ENCODE results near the gene FILIP1L.

FILIP1L gene

DNA sequence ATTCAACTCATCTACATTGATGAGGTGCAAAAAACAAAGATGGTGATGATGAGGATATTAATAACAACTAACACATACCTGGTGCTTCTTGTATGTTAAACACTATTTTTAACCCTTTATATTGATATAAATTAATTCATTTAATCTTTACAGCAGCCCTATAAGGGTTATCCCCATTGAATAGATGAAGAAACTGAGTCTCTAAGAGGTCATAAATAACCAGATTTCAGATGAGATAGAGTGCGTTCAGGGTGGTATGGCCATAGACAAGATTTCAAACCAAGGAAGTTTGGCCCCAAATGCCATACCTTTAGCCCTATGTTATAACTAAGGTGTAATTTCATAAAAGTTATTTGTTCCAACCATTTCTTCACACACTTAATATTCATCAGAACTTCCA, 214.1 kb downstream of the FILIP1L start:
- no peak for DNase-seq

DNA sequence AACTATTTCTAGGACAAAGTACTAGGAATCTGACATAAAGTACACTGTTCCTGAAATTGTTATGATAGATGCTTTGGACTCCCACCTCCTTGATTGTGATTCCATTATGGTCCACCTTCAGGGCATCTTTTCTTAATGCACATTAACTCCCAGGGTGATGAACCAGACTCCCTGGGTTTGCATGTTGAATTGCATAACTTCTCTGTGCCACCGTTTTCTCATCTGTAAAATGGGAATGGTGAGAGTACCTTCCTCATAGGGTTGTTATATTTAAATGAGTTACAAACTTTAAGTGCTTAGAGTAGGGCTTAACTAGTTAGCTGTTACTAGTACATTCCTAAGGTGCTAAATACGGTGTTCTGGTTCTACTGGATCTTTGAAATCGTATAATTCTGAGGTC, 214.7 kb downstream of the FILIP1L start:
- DNase-seq, result no peak

DNA sequence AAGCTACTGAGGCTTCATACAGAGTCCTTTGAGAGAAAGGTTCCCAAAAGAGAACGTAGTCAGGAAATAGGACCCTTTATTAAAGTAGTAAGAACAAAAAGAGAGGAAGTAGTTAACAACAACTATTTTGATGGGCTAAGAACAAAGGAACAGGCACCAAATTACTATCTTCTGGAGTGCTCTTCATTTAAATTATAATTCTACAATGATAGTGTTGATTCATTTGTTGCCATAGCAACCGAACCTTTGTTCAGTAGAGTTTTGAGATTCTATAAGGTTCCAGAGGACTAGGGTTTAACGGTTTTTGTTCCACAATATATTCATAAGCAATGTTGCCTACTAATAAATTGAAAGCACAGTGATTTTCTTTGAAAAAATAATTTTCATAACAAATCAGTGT, 217.8 kb downstream of the FILIP1L start:
- no peak for DNase-seq

DNA sequence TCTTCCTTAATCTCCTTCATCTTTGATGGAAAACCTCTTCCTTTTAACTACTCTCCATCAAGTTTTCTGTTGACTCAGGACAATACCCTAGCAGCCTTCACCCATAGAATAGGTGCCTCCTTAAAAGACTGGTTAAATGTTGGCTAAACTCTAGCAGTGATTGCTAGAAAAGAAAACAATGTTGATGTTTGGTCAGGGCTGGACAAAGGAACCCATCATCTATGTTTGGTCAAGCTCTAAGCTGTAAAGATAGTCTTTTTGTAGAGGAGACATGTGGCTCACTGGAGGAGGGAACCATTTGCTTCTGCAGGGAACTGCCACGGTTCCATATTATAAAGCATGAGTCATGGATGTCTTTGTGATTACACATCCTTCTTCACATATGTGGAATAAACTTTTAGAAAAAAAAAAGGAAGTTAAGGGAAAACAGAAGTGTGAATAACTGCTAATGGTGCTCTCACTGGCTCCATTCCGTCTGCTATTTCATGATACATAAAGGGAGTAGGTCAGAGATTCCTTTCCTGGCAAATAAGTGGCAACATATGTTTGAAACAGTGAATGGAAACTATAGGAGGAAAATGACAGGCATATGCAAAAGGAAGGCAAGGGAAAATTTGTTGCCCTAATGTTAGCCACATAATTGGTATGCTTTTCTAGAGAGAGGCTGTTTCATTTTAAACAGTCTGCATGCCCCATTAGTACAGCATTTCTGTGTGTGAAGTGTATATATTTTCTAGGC, 218.4 kb downstream of the FILIP1L start:
- no peak for DNase-seq

DNA sequence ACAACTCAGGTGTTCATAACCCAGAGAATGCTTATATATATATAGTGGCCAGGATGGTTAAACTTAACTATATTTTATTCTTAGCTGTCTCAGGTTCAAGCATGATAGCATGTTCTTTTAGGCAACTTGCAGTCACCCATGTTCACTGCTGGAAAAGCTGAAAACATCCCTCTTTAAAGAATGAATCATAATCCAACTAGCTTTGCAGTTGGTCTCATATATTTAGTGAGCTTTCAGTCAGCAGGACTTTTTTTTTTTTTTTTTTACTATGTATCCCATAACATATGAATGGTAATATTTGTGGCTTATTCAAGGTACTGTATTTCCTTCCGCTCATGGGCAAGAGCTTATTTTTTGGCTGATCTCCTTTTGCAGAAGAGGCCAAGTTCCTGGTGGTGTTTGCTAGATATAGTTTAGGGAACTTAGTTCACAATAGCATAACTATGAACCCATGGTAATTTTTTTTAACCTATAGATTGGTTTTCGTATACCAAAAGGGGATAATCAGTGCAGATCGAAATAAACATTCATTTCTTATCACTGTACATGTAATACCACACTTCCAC, 219.1 kb downstream of the FILIP1L start:
- DNase-seq, result no peak

DNA sequence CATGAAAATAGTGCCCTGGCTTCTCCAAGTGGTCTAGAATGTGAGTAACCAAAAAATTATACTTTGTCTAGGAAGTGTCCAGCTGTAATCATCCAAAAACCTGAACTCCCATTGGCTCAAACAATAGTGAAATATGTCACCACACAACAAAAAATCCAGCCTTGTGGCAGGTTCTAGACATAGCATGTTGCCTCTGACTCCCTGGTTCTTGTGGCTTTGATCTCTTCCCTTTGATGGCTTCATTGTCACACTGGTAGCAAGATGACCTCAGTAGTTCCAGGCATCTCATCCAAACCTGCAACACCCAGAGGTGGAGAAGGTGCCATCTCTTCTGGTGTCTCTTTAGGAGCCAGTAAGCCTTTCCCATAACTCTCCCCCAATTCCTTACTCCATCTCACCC, 222.0 kb downstream of the FILIP1L start:
- no peak for DNase-seq

DNA sequence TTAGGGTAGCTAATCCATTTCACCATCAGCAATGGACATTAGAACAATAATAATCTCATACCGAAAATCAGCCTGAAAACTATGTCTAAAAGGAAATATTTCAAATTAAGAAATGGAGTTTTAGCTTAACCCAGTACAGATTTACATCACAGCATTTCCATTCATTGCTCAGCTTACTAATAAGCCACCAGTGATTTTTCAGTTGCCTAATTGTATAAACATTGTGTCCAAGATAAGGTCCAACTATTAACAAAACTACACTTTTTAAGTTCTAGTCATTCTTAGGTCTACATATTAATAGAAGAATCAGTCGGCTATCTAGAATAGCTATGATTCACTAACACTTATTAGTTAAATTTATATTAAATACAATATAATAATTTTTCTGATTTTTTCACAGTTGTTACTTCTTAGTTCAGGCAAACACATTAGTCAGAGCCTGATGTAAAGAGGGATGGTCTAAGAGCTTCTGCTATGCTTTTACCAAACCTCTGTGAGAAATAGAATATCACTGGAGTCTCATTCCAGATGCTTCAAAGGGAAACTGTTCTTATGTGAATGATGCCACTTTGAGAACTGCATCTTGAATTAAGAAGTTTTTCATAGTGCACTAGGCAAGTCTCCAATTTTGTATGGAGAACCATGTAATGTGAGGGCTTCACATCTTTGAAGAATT, 222.6 kb downstream of the FILIP1L start:
- DNase-seq, result no peak

DNA sequence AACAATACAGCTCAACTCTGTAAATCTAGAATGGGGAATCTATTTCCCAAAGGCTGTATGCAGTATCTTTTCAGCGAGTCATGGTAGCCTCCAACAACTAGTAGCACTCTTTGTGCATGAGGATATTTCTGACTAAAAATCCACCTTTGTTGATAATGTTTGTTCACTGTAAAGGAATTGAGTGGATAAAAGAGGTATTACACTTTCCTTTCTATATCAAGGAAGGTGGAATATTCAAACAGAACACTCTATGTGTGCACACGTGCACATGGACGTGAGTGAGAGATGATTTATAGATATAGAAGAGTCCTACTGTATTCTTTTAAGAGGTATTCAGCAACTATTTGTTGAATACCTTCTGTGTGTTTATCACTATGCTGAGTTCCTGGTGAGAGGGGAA, 228.4 kb downstream of the FILIP1L start:
- DNase-seq, result no peak

DNA sequence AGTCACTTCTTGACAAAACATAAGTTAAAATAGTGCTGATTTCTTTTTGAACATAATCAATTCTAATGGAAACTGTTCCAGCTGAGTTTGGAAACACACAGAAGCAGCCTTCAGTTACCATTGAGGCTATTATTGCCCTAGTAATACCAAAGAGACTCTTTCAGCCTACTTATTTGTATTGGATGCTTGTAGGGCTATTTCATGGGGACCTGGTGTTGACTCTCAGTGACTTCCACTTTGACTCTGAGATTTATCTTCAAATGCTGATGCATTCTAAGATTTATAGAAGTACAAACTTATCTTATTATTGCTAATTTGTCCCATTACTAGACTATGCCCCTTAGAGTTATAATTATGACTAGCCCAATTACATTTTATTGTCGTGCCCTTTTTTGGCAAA, 229.2 kb downstream of the FILIP1L start:
- no peak for DNase-seq

DNA sequence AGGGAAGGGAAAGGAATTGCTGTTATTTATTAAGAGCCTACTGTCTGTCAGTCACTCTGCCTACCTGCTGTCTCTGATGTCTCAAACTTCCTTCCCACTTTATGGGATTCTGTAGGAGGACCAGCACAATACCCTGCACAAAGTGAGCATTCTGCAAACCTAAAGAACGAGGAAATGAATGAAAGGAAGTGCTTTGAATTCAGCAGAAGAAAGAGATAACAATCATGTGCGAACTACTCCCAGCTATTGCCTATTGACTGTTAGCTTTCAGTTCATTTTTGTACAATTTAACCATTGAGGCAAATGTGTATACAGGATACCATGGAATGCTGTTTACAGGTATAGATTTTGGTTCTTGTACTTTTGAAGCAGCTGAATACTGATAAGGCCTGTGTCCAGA, 229.8 kb downstream of the FILIP1L start:
- DNase-seq, result no peak

DNA sequence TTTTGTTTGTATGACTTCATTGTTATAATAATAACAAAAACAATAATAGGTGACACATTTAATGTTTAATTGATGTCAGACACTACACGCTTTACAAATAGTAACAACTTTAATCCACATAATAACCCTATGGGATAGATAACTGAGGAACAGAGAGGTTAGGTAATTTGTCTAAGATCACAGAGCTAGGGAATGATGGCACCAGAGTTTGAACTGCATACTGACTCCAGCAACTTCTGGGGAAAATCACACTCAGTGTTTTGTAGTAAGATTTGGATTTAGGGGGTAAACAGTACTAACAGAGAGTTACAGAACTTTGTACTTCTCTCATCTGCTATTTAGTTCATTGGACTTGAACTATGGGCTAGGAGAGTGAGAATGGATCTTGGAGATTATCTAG, 230.6 kb downstream of the FILIP1L start:
- no peak for DNase-seq

DNA sequence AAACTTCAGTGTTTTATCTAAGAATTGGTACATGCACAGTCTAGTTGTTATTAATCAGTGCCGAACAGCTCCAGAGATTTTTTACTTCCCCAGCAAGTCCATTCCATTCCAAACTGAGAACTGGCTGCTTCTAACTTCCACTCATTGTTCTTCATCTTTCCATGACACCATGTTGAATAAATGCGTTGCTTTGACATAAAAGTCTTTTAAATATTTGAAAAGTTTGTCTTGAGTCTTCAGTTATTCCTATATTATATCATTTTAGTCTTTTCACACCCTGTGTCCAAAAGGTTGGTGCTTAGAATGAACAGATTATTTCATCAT, 231.2 kb downstream of the FILIP1L start:
- DNase-seq, result no peak

DNA sequence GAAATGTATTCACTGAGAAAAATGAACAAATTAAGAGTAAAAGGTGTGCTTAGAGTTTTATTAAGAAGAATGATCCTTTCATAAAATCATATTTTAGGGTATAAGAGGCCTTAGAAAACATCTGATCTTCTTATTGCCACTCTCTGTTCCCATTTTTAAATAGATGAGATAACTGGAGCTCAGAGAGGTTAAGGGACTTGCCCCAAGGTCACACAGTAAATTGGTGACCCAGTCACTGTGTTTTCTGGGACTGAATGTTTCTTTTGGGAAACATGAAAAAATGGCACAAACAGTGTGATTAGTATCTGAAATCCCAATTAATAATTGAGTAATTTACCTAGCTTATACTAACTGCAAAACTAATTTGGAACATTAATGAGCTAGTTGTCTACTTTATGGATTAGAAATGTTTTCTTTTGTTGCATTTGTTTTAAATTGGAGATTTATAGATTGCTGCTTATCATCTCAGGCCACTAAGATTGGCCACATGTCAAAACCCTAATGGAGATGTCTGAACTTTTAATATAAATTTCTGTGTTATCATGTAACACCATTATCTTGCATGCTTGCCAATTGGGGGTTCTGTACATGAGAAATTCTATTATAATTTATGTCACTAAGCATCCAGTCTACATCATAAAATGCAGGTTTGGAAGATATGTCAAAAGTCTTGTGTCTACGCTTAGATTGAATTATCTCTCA, 231.7 kb downstream of the FILIP1L start:
- DNase-seq, result no peak

DNA sequence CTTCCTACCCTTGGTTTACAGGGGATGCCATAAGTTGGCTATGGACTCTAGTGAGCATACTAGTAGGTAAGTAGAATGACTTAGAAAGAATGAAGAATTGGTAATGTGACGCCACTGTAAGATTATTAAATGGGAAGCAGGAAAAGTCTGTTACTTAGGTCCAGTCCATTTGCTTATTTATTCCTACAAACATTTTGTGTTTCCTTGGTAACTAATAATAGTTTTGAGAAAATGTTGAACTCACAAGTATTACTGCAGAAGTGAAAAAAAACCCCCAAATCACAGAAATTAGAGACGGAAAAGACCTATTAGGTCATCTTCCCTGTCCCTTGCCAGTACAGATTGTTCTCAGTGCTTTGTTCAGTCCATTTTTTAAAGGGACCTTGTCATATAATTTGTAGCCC, 233.2 kb downstream of the FILIP1L start:
- DNase-seq, result no peak

DNA sequence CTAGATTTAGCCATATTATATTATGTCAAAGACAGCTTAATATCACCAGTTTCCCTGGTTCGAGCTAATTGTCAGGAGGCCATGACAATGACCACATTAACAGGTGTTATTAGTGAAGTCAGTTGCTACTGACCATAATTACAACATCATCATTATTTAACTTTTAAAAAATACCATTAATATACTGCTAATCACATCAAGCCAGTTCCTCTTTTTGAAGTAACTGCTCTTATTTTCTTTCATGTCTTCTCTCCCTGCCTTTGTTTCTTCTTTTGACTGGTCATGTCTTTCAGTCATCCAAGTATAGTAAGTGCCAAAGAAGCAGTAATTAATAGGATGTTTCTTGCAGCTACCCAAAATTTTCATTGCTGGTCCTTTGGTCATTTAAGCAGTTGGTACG, 235.0 kb downstream of the FILIP1L start:
- no peak for DNase-seq

DNA sequence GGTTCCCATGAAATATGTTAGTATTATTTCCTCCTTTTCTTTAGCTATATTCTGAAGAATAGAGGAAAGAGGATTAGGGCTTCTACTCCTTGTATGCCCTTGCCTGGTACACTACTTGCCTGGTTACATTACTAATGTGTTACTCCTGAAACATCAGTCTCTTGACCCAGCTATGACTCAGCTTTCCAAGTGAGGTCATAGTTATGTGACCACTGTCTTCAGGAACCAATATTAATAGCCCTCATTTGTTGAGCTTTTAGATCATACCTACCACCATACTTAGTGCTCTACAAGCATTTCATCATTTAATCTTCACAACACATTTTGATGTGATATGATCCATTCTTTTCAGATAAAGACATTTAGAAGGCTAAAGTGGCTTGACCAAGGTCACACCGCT, 236.3 kb downstream of the FILIP1L start:
- no peak for DNase-seq

DNA sequence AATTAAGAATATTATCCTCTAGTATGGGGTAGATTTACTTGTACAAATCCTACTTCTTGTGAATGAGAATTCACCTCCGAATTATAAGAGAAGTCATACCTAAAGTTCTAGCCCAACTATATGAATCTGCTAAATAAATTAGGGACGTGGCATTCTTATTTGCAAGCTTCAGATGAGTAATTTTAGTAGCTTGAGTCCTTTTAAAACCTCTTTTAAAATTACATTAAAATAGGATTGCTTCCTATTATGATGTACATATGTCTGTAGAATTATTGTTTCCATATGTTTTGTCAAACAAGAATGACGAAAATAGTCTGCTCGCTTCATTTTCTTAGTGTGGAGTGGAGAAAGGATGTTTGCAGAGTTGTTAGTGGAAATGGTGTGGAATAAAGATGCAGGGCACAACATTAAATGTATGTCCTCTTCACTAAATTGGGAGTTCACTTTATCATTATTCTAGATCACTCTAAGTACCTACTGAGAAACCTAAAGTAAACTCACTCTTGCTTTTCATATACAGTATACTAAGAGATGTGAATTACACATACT, 237.2 kb downstream of the FILIP1L start:
- DNase-seq, result no peak

DNA sequence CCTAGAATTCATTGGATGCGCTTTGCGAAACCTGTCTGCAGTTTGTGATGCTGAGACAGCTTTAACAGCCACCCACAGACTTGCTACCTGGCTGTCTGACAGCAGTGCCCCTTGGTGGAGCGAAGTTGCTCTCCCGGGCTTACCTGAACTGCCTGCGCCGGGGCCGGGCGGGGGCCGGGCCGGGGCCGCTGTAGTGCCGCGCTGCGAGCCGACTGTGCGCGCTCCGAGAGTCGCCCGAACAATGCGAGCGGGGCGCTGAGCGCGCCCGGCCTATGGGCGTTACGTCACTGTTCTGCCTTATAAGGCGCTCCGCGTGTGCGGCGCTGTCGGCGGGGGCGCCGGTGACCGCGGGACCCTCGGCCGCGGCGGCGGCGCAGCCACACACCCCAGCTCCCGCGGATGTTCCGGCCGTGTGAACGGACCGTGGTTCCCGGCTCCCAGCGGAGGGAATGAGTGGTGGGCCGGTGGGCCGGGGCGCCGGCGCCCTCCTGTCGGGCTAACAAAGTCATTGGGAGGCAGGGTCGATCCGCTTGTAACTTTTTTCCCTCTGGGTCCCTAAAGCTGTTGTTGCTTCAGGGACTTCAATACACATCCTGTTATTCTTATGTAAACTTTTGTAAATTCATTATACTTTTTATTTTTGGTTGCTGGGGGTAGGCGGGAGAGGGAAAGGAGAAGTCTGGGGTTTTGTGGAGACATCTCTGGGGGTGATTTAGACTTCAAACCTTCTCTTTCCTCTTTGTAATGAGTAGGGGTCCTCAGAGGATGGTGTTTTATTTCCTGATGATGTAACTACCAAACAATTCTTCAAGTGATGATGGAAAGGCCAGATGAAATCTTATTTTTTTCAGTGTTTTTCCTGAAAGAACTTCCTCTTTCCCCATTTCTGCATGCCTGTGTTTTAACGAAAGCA, 238.1 kb downstream of the FILIP1L start:
- peak in 49 of 56 donors; percentile 3 to 76 (median 44) for DNase-seq

DNA sequence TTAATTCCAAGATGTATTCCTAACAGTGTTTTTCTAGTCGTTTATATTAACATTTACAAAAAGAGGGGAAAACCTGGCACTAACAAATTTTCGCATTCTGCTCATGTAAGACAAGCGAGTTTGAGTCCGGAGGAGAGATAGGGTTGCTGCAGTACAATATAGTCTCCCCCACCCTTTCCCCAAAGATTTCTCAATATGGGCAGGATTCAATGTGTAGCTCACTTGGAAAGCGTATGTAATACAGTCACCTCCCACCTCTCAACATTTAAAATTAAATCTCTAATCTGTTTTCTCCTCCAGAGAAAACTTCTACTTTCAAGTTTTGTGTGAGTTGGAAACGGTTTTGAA, 238.7 kb downstream of the FILIP1L start:
- DNase-seq, result no peak

DNA sequence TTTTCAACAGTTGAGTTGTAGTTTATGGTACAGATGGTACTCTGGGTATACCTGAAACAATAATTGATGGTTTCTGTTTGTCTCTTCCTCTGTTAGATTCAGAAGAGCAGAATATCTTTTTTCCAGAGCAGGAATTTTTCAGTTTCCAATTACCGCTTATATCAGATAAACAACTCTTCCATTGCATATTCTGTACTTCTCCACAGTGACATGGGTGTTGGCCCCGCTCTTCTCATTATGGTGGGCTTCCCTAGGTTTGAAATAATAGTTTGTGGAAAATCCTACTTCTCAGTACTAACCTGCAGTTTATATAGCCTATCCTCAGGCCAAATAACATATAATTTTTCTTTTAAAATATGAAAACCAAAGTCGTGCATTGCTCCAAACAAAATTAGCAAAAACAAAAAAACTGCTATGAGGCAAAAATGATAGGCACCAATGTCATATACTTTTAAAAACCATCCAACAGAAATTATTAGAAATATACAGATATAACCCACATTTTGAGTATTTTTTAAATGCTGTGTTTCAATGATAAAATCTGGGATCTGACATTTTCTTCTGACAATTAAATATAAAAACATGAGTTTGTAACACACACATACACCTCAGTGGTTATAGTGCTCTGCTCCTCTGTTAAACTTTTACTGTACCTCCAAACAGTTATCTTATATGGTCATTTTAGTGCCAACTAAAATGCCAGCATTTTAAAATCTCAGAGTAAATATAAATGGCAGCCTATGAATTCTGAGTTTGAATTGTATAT, 239.9 kb downstream of the FILIP1L start:
- DNase-seq, result no peak

Data from amygdala (tissue), 56 donors.